ENCODE data around the gene TREML1. TPM values are rescaled to one million over a fixed set of nuclear protein-coding genes. Genes with fewer than 3 reads are reported as not detected.

TREML1 gene
- total RNA-seq, 6 experiments from 2014 or later, result not detected

GRCh38 chr6:41156001-41156400, 1.9 kb upstream of the TREML1 start:
- Mint-ChIP-seq H3K36me3 (ENCODE audit: low read depth) (no peaks in the 10 kb centered on the region), H3K27me3 (ENCODE audit: insufficient read depth) (peaks cover 20% of the 10 kb centered on the region), H3K4me3 (no peak overlapping the region), H3K4me1 (ENCODE audit: low read depth) (no peaks in the 10 kb centered on the region), H3K9me3 (no peaks in the 10 kb centered on the region), H3K27ac (no peak overlapping the region)
- TF ChIP-seq CTCF (IDR thresholded peaks at IDR 0.05), result no peak
- no peak for DNase-seq

GRCh38 chr6:41155132-41155805, 1.1 kb upstream of the TREML1 start:
- peaks cover 20% of the 10 kb centered on the region for H3K27me3 Mint-ChIP-seq (ENCODE audit: insufficient read depth)
- no peak for DNase-seq
- no peaks in the 10 kb centered on the region for H3K4me1 Mint-ChIP-seq (ENCODE audit: low read depth)
- H3K4me3 Mint-ChIP-seq, result no peak overlapping the region
- H3K36me3 Mint-ChIP-seq (ENCODE audit: low read depth), result no peaks in the 10 kb centered on the region
- no peaks in the 10 kb centered on the region for H3K9me3 Mint-ChIP-seq
- no peak for TF ChIP-seq CTCF (IDR thresholded peaks at IDR 0.05)
- H3K27ac Mint-ChIP-seq, result no peak overlapping the region

- H3K27ac Mint-ChIP-seq, result no peak overlapping the region
These were observed 696 bp downstream of the TREML1 start for GRCh38 chr6:41153451-41153850.

GRCh38 chr6:41150671-41151070, 3.5 kb downstream of the TREML1 start:
- no peaks in the 10 kb centered on the region for H3K4me1 Mint-ChIP-seq (ENCODE audit: low read depth)
- no peak for DNase-seq
- no peak overlapping the region for H3K27ac Mint-ChIP-seq
- no peak for TF ChIP-seq CTCF (IDR thresholded peaks at IDR 0.05)
- no peaks in the 10 kb centered on the region for H3K36me3 Mint-ChIP-seq (ENCODE audit: low read depth)
- no peak overlapping the region for H3K4me3 Mint-ChIP-seq
- no peaks in the 10 kb centered on the region for H3K9me3 Mint-ChIP-seq
- H3K27me3 Mint-ChIP-seq (ENCODE audit: insufficient read depth), result peaks cover 9% of the 10 kb centered on the region

More at GRCh38 chr6:41153451-41153850, 696 bp downstream of the TREML1 start:
- no peaks in the 10 kb centered on the region for H3K4me1 Mint-ChIP-seq (ENCODE audit: low read depth)
- H3K4me3 Mint-ChIP-seq, result no peak overlapping the region
- H3K27me3 Mint-ChIP-seq (ENCODE audit: insufficient read depth), result peaks cover 20% of the 10 kb centered on the region
- DNase-seq, result no peak
- no peaks in the 10 kb centered on the region for H3K9me3 Mint-ChIP-seq
- no peaks in the 10 kb centered on the region for H3K36me3 Mint-ChIP-seq (ENCODE audit: low read depth)
- no peak for TF ChIP-seq CTCF (IDR thresholded peaks at IDR 0.05)

- no peak overlapping the region for H3K4me3 Mint-ChIP-seq
- no peak for TF ChIP-seq CTCF (IDR thresholded peaks at IDR 0.05)
- DNase-seq, result no peak
- no peak overlapping the region for H3K27ac Mint-ChIP-seq
- H3K36me3 Mint-ChIP-seq (ENCODE audit: low read depth), result no peaks in the 10 kb centered on the region
- H3K27me3 Mint-ChIP-seq (ENCODE audit: insufficient read depth), result no peaks in the 10 kb centered on the region; the same call in none of the 2 replicates
- H3K9me3 Mint-ChIP-seq, result no peaks in the 10 kb centered on the region
- H3K4me1 Mint-ChIP-seq (ENCODE audit: low read depth), result no peaks in the 10 kb centered on the region
These were observed 6.2 kb downstream of the TREML1 start for GRCh38 chr6:41147917-41148316.
